ENCODE results near the gene ZSCAN23. TPM values are rescaled to one million over a fixed set of nuclear protein-coding genes. Genes with fewer than 3 reads are reported as not detected.

The ZSCAN23 gene
- polyA plus RNA-seq, 1 of the 3 experiments (the other 2 are of a cell fraction): 2.1 TPM

DNA sequence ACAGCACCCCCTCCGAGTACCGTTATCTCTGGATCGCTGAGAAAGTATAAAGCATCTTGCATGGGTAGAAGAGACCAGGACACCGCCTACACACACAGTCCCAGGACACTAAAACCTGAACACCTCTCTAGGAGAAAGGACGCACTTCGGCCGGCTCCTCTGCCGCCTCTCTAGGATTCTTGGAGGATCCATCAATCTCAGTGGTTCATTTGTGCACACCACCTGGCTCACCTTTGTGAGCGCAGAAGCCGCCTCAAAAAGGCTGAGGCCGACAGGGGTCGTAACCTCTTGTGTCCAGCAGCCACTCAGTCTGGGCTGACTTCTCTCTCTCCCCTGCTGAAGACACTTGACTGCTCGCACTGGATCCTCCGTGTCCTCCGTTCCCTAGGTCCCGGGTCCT lies 13.5 kb downstream of the ZSCAN23 start (continued):
- no peak for TF ChIP-seq USF1 (IDR thresholded peaks at IDR 0.05; ENCODE audit: borderline replicate concordance, low read depth)

GRCh38 chr6:28425944-28426541 lies 17.2 kb downstream of the ZSCAN23 start:
- no peak overlapping the region for H3K9ac ChIP-seq

More at GRCh38 chr6:28425944-28426541, 17.2 kb downstream of the ZSCAN23 start:
- no peaks in the 10 kb centered on the region for H3K79me2 ChIP-seq (ENCODE audit: insufficient read depth)
- no peaks in the 10 kb centered on the region for H3K9me2 ChIP-seq
- TF ChIP-seq REST (IDR thresholded peaks at IDR 0.05; ENCODE audit: low read depth, low read length) (no peak), EZH2phosphoT487 (IDR thresholded peaks at IDR 0.05; ENCODE audit: borderline replicate concordance, low read depth) (no peak), GABPA (IDR thresholded peaks at IDR 0.05; ENCODE audit: low read depth) (no peak), ELF1 (IDR thresholded peaks at IDR 0.05) (no peak), YY1 (IDR thresholded peaks at IDR 0.05; ENCODE audit: low read depth) (no peak), TCF12 (IDR thresholded peaks at IDR 0.05) (no peak), FOSL2 (IDR thresholded peaks at IDR 0.05; ENCODE audit: borderline replicate concordance, low read depth) (no peak), SMC3 (IDR thresholded peaks at IDR 0.05; ENCODE audit: low read depth, low read length) (no peak), GATA2 (CRISPR knock-in tag; IDR thresholded peaks at IDR 0.05) (no peak), FOXM1 (IDR thresholded peaks at IDR 0.05; ENCODE audit: low read depth) (no peak), SIN3A (IDR thresholded peaks at IDR 0.05; ENCODE audit: borderline replicate concordance, low read depth, low read length) (no peak)
- TF ChIP-seq, protein P1, sequence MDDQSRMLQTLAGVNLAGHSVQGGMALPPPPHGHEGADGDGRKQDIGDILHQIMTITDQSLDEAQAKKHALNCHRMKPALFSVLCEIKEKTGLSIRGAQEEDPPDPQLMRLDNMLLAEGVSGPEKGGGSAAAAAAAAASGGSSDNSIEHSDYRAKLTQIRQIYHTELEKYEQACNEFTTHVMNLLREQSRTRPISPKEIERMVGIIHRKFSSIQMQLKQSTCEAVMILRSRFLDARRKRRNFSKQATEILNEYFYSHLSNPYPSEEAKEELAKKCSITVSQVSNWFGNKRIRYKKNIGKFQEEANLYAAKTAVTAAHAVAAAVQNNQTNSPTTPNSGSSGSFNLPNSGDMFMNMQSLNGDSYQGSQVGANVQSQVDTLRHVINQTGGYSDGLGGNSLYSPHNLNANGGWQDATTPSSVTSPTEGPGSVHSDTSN (IDR thresholded peaks at IDR 0.05): no peak
- no peaks in the 10 kb centered on the region for H4K20me1 ChIP-seq (ENCODE audit: insufficient read depth)
- H3K9me3 ChIP-seq: no peaks in the 10 kb centered on the region
- ChIA-PET CTCF (no interaction called here), POLR2A (no interaction called here)
- no peaks in the 10 kb centered on the region for H3K27me3 ChIP-seq (ENCODE audit: insufficient read depth)
- 92% methylated on average over 4 of the region's 4 CpGs for WGBS (ENCODE audit: low lambda C conversion rate)
- no peak overlapping the region for H3K4me2 ChIP-seq
- no peak overlapping the region for H2AFZ ChIP-seq (ENCODE audit: low read depth)
- no peak overlapping the region for H3K27ac ChIP-seq (ENCODE audit: low read depth in 2 of 2, low read length in 1 of 2)
- no peak overlapping the region for H3K4me3 ChIP-seq (ENCODE audit: low read depth in 2 of 2, low read length in 1 of 2)
- peaks cover 12 to 38% of the 10 kb centered on the region in 2 experiments for H3K36me3 ChIP-seq (replicated peaks in 1 of 2; ENCODE audit: control insufficient read depth in 1 of 2, insufficient read depth in 2 of 2, low read length in 1 of 2)
- no peaks in the 10 kb centered on the region for H3K4me1 ChIP-seq (ENCODE audit: control insufficient read depth in 1 of 2, insufficient read depth in 2 of 2, low read depth in 1 of 2, low read length in 1 of 2)
- no peak for DNase-seq
- no peaks in the 10 kb centered on the region for H3F3A ChIP-seq (replicated peaks; ENCODE audit: insufficient read depth)

Measured in SK-N-SH (cell line).